ENCODE measurements around the gene ENDOU.
A peak's percentile ranks its signal among the peaks of the same experiment; 100 is the strongest.

The ENDOU gene

GRCh38 chr12:47744005-47744651 lies 18.8 kb upstream of the ENDOU start:
- no peak for DNase-seq (ENCODE audit: low read depth in 2 of 2)

- DNase-seq (ENCODE audit: low read depth in 2 of 2): no peak
These were observed 18.1 kb upstream of the ENDOU start for GRCh38 chr12:47743311-47743860.

GRCh38 chr12:47742253-47742825 lies 17.0 kb upstream of the ENDOU start:
- DNase-seq (ENCODE audit: low read depth in 2 of 2): no peak

GRCh38 chr12:47741340-47741703 lies 16.0 kb upstream of the ENDOU start:
- DNase-seq (ENCODE audit: low read depth in 2 of 2): no peak

- no peak for DNase-seq (ENCODE audit: low read depth in 2 of 2)
These were observed 15.5 kb upstream of the ENDOU start for GRCh38 chr12:47740606-47741339.

- DNase-seq (ENCODE audit: low read depth in 2 of 2): no peak
These were observed 14.7 kb upstream of the ENDOU start for GRCh38 chr12:47739979-47740378.

- no peak for DNase-seq (ENCODE audit: low read depth in 2 of 2)
These were observed 14.0 kb upstream of the ENDOU start for GRCh38 chr12:47739297-47739696.

- no peak for DNase-seq (ENCODE audit: low read depth in 2 of 2)
These were observed 12.8 kb upstream of the ENDOU start for GRCh38 chr12:47737936-47738594.

GRCh38 chr12:47736877-47737676 lies 11.8 kb upstream of the ENDOU start:
- no peak for DNase-seq (ENCODE audit: low read depth in 2 of 2)

- DNase-seq (ENCODE audit: low read depth in 2 of 2): no peak
These were observed 10.9 kb upstream of the ENDOU start for GRCh38 chr12:47736216-47736615.

GRCh38 chr12:47735649-47736048 lies 10.4 kb upstream of the ENDOU start:
- no peak for DNase-seq (ENCODE audit: low read depth in 2 of 2)

- DNase-seq (ENCODE audit: low read depth in 2 of 2): no peak
These were observed 9.6 kb upstream of the ENDOU start for GRCh38 chr12:47734725-47735480.

- no peak for DNase-seq (ENCODE audit: low read depth in 2 of 2)
These were observed 7.9 kb upstream of the ENDOU start for GRCh38 chr12:47733142-47733541.

GRCh38 chr12:47732504-47732903 lies 7.2 kb upstream of the ENDOU start:
- no peak for DNase-seq (ENCODE audit: low read depth in 2 of 2)

- no peak for DNase-seq (ENCODE audit: low read depth in 2 of 2)
These were observed 6.4 kb upstream of the ENDOU start for GRCh38 chr12:47731723-47732122.

GRCh38 chr12:47730341-47730744 lies 5.1 kb upstream of the ENDOU start:
- no peak for DNase-seq (ENCODE audit: low read depth in 2 of 2)

- DNase-seq (ENCODE audit: low read depth in 2 of 2): no peak
These were observed 3.9 kb upstream of the ENDOU start for GRCh38 chr12:47729233-47729632.

GRCh38 chr12:47725893-47726292 lies 603 bp upstream of the ENDOU start:
- peak; percentile 77 to 79 for DNase-seq (ENCODE audit: low read depth in 2 of 2)

- DNase-seq (ENCODE audit: low read depth in 2 of 2): no peak
These were observed 2.2 kb downstream of the ENDOU start for GRCh38 chr12:47722941-47723631.

GRCh38 chr12:47722136-47722834 lies 3.0 kb downstream of the ENDOU start:
- no peak for DNase-seq (ENCODE audit: low read depth in 2 of 2)
